ENCODE results near the gene EWSR1.
A peak's percentile ranks its signal among the peaks of the same experiment; 100 is the strongest.

Gene EWSR1

DNA sequence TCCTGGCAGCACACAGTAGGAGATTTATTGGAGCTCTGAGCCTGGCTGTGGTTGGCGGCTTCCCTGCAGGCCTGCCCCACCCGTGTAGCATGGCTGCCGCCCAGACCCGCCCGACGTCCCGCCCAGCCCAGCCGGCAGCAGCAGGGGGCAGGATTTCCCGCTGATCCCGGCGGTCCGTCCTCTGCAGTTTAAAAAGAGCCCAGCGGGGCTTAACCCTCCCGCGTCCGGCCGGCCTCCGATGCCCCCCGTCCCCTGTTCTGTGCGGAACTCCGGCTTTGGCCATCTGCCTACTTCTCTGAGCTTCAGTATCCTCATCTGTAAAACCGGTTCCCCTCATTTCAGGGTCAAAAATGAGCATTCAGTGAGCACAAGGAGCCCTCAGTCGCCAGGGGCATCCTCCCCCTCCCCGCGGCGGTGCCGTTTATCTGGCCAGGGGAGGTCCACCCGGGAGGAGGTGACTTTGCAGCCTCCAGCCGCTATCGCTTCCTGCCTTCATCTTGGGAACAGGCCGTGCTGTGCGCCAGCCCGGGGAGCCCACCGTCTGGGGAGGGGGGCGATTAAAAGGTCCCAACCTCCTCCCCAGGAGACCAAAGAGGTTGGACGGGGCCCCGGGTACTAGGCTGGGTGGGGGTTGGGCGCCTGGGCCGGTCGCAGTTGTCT, 38.2 kb downstream of the EWSR1 start, which contains the start of gene GAS2L1:
Gene GAS2L1 (plus strand): TSS at position 476 of the 660 bp plus-strand sequence. CDS start 1,456 bp downstream, outside the sequence.
- peak; percentile 13 for DNase-seq (ENCODE audit: low read depth)

DNA sequence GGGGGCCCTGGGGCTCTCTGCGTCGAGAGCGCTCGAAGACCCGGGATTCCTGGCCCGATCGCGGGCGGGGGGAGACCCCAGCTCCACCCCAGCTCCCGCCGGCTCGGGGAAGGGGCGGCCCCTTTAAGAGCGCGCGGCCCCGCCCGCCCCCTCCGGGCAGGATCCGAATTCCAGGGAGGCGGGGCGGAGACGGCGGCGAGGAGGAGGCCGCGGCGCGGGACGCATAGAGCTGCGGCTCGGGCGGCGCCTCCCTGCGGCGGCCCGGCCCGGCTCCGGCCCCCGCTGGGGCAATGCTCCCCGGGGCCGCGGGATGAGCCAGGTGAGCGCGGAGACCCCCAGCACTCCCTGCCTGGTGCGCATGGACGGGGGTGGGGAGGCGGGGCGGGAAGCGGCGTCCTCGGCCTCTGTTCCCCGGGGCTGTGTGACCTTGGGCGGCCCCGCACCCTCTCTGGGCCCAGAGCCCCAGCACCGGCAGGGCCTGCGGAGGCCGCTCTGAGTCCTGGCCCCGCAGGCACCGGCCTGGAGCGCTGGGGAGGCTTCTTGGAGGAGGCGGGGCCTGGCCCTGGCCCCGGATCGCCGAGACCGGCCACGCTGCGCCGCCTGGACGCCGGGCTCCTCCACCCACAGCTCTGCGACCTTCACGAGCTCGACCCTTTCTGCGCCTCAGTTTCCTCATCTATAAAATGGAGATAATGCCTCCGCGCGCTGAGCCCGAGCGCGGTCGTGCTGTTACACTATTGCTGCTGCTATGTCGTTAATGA, 38.9 kb downstream of the EWSR1 start:
- no peak for DNase-seq (ENCODE audit: low read depth)

DNA sequence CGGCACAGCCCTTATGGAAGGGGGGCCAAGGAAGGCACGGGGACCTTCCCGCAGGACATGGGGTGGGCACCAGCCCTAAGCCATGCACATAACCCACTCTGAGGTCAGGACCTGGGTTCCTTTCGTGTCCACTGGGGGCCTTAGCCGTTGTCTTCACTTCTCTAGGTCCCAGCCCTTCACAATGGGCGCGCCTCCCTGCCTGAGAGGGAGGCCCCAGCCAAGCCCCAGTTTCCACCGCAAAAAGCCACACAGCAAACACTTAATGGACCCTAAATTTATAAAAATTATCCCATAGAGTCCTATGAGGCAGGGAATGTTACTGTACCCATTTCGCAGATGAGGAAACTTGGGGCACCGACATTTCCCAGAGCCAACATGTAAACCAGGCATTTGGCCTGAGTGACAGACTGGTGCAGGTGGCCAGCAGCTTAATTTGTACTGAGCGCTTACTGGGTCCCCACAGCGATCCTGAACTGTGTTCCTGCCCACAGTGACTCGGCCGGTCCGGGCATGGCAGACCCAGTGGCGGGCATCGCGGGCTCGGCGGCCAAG, 39.6 kb downstream of the EWSR1 start:
- no peak for DNase-seq (ENCODE audit: low read depth)

DNA sequence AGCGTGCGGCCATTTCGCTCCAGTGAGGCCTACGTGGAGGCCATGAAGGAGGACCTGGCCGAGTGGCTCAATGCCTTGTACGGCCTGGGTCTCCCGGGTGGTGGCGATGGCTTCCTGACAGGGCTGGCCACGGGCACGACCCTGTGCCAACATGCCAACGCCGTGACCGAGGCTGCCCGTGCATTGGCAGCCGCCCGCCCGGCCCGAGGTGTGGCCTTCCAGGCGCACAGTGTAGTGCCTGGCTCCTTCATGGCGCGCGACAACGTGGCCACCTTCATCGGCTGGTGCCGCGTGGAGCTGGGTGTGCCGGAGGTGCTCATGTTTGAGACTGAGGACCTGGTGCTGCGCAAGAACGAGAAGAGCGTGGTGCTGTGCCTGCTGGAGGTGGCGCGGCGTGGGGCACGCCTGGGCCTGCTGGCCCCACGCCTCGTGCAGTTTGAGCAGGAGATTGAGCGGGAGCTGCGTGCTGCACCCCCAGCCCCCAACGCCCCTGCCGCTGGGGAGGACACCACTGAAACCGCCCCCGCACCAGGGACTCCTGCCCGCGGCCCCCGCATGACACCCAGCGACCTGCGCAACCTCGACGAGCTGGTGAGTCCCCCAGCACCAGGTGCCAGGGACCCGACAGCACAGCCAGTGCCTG, 40.2 kb downstream of the EWSR1 start:
- no peak for DNase-seq (ENCODE audit: low read depth)

DNA sequence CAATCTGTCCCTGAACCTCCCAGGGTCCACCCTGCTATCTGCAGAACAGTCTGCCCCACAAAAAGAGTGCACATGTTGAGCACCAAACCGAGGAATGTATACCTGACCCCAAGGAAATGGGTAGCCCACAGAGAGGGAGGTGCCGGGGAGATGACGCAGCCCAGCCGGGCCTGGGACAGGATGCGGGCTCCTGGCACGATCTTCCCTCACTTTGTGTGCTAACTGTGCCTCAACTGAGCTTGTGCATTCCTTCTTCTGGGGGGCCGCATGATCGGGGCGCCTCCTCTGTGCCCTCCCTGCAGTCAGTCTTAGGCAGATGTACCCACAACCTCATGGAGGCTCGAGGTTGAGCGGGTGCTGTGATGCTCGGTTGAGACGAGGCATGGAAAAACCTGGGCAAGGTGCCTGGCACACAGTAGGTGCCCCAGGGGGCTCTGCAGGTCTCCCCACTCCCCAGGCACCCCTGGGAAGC, 40.8 kb downstream of the EWSR1 start:
- DNase-seq (ENCODE audit: low read depth) = no peak

DNA sequence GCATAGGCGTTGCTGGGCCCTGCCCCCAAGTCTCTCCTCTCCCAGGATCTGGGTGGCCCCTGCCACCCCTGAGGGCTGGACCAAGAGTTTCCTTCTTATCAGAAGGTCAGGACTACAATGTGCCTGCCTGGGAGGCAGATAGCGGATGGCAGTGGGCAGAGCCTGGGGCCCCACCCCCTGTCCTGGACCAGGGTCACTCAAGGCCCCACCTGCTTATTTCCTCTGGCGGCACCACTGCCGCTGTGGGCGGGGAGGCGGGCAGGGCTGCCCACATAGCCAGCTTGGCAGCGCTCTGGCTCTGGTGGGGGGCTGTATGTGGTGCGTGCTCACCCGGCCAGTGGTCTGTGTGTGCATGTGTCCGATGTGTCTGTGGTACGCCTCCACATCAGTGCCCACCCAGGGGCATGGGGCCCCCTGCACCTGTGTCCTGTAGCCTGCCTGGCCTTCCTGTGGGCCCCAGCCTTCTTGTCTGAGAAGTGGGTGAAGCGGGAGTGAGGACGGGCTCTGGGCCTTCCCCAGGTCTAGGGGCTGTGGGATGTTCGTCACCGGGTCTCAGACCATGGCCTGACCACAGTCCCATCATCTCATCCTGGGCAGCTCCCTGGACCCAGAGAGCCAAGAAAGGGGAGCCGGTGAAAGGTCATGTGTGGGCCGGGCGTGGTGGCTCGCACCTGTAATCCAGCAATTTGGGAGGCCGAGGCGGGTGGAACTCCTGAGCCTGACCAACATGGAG, 41.4 kb downstream of the EWSR1 start:
- DNase-seq (ENCODE audit: low read depth) = no peak

DNA sequence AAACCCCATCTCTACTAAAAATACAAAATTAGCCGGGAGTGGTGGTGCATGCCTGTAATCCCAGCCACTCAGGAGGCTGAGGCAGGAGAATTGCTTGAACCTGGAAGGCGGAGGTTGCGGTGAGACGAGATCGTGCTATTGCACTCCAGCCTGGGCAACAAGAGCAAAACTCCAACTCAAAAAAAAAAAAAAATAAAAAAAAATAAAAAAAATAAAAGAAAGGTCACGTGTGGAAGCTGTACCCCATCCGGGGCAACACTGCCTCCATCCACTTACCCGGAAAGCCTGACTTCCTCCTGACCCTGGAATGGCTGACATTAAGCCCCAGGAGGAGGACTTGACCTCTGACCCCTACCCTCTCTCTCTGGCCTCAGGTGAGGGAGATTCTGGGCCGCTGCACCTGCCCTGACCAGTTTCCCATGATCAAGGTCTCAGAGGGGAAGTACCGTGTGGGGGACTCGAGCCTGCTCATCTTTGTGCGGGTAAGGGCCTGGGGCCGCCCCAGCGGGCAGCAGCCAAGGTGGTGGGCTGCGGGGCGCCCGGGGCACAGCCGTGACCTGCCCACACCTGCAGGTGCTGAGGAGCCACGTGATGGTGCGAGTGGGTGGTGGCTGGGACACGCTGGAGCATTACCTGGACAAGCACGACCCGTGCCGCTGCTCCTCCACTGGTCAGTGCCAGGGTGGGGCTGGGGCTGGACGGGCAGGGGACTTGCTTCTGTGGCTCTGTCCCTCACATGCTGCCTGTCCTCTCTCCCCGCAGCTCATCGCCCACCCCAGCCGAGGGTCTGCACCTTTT, 42.2 kb downstream of the EWSR1 start:
- no peak for DNase-seq (ENCODE audit: low read depth)

DNA sequence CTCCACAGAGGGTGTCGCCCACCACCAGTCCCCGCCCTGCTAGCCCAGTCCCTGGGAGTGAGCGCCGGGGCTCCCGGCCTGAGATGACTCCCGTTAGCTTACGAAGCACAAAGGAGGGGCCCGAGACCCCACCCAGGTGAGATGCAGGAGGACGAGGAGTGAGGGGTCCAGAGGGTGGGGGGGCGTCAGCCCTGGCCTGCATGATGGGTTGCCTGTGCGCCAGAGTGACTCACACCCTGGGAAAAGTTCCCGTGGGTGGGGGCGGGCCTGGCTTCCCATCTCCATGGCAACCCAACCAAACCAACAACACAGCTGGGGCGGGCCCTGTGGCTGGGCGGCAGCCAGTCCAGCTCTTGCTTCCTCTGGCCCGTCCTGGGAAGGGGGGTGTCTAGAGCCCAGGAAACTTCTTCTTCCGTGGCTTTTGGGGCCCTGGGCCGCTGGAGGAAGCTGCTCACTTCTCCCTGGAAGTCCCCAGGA, 42.8 kb downstream of the EWSR1 start:
- peak; percentile 45 for DNase-seq (ENCODE audit: low read depth)

DNA sequence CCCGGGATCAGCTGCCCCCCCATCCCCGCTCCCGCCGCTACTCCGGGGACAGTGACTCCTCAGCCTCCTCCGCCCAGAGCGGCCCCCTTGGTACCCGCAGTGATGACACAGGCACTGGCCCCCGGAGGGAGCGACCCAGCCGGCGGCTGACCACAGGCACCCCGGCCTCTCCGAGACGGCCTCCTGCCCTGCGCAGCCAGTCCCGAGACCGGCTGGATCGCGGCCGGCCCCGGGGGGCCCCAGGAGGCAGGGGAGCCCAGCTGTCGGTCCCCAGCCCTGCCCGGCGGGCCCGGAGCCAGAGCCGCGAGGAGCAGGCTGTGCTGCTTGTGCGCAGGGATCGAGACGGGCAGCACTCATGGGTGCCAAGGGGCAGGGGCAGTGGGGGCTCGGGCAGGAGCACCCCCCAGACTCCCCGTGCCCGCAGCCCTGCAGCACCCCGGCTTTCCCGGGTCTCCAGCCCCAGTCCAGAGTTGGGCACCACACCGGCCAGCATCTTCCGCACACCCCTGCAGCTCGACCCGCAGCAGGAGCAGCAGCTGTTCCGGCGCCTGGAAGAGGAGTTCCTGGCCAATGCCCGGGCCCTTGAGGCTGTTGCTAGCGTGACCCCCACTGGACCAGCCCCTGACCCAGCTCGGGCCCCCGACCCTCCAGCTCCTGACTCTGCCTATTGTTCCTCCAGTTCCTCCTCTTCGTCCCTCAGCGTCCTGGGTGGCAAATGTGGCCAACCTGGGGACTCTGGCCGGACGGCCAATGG, 43.6 kb downstream of the EWSR1 start:
- DNase-seq (ENCODE audit: low read depth) = no peak

DNA sequence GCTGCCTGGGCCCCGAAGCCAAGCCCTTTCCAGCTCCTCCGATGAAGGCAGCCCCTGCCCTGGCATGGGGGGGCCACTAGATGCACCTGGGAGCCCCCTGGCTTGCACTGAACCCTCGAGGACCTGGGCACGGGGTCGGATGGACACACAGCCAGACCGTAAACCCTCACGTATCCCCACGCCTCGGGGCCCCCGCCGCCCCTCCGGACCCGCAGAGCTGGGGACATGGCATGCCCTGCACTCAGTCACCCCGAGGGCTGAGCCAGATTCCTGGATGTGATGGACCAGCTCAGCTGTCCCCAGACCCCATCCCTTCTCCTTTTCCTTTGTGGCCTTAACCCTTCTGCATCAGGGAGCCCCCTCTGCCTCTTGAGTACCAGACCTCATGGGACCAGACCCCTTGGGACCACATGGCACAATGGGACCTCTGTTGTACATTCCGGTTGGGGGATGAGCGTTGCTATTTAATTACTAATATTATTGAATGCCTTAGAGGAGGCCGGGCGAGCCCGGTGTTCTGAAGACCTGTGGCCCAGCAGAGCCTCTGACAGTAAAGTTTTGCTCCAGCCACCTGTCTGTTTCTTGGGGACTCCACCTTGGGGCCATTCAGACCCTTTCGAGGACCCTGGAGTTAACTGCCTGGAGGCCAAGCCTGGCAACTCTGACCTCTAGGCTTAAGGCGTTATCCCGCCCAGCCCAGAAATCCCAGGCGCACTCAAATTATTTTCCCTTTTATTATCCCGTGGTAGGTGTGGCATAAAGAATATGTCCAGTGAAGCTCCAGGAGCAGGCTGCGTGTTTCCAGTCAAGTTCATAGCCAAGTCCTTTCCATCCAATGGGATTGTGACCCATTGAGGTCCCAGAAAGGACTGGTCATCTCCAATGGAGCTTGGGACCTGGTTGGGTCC, 44.4 kb downstream of the EWSR1 start:
- DNase-seq (ENCODE audit: low read depth) = no peak

DNA sequence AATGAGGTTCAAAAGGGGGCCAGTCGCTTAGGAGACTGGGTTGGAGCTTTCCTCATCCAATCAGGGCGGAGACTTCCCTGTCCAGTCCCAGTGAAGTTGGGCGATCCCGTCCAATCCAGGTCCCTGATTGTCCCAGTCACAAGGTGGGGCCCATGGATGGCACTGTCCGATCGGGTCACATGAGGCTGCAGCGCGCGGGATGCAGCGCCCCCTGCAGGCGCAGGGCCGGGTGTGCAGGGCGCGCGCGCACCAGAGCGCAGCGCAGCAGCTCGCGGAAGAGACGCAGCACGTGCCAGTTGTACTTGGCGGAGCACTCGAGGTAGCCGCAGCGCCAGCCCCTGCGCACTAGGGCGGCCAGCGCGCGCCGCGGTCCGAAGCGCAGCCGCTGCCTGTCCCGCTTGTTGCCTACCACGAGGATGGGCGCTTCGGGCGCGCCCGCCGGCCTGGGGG, 45.1 kb downstream of the EWSR1 start:
- DNase-seq (ENCODE audit: low read depth) = no peak

DNA sequence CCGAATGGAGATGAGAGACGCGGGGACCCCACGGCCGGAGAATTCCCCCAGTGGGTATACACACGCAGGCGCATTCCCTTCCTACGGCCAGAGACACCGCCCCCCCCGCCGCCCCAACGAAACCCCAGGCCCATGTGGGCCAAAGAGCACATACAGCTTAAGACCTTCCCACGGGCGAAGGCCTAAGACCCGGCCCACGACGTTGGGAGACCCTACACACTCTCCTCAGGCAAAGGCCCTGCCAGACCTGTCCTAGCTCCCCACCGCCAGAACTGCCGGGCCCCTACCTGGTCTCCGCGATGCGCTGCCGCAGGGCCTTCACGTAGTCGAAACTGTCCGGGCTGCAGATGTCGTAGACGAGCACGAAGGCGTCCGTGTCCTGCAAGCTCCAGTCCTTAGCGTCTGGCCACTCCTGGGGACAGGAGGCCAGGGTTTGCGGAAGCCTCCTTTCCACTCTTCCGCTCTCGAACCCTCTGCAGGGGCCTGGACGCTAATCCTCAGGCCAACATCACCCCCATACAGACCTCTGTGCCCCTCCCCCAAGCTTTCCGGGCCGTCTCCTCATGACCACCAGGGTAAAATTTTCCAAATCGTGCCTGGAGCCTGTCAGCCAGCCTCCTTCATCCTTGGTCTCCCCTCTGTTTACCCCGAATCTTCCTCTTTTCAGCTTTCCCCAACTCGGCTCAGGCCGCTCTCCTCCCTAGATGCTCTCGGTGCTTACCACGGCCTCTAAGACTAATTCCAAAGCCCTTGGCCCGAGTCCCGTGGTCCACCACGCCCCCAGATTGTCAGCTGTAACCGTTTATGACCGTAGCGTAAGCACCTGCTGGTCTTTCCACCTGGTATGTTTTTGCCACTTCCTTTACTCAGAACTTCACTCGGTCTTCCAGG, 45.8 kb downstream of the EWSR1 start:
- DNase-seq (ENCODE audit: low read depth) = no peak

DNA sequence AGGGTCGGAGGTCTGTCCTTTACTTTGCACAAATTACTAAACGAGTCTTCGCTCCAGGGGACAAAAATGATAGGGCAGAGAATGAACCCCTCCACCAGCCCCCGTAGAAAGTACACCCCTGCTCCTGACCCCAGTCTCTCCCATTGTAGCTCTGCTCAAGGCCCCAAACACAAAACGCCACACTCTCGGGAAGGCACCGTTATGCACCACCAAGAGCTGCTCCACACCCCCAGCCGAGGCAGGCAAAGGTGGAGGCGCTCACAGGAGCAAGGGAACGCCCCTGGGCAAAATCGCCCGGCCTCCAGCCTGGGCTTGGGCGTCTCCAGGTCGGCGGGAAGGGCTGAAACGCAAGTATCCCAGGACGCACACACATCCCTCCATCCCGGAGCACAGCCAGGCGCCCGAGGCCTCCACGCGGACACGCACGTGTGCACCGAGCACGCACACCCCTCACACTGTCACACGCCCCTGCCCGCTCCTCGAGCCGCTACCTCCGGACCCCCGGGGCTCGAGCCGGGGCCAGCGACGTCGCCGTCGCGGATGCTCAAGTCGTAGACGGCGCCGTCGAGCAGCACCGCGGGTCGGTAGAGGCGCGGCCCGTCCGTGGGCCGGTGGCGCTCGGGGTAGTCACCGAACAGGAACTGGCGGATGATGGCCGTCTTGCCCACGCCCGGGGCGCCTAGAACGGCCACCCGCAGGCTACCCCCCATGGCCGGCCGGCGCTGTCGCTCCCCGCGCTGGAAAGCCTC, 46.6 kb downstream of the EWSR1 start:
- DNase-seq (ENCODE audit: low read depth) = no peak

DNA sequence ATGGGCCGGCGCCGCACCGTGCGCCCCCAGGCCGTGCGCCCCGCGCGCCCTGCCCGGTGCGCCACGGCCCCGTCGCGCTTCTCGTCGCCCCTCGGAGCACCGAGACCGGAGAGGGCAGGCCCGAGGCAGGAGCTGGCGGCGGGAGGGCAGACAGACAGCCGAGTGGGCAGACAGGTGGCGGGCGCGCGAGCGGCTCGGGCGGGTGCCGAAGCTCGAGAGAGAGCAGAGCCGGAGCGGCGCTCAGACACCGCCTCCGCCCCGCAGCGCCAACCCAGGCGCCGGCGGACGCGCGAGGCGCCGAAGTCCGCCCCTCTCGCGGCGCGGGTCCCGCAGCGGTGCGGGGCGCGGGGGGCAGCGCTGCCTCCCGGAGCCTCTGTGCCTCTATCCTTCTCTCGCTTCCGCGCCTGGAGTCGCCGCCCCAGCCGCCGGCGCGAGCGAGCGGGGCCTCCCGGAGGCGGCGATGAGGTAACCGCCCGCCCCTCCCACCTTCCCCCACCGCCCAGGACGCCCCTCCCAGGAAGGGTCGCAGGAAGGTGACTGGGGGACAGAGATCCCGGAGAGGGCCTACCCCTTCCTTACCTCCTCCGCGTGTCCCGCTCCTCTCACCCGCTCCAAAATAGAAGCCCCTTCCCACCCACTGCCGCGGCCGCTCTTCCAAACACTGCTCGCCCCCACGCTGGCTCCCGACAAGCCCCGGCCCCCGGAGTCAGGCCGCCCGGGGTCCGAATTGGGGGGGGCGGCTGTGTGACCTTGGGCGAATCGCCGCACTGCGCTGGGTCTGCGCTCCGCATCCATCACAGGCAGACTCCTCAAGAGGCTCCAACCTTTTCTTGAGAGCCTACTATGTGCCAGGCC, 47.4 kb downstream of the EWSR1 start, which contains the start of gene RASL10A:
Gene RASL10A (minus strand): TSS at position 412 of the 855 bp plus-strand sequence. CDS start 451 bp downstream, outside the sequence.
- DNase-seq (ENCODE audit: low read depth) = no peak

DNA sequence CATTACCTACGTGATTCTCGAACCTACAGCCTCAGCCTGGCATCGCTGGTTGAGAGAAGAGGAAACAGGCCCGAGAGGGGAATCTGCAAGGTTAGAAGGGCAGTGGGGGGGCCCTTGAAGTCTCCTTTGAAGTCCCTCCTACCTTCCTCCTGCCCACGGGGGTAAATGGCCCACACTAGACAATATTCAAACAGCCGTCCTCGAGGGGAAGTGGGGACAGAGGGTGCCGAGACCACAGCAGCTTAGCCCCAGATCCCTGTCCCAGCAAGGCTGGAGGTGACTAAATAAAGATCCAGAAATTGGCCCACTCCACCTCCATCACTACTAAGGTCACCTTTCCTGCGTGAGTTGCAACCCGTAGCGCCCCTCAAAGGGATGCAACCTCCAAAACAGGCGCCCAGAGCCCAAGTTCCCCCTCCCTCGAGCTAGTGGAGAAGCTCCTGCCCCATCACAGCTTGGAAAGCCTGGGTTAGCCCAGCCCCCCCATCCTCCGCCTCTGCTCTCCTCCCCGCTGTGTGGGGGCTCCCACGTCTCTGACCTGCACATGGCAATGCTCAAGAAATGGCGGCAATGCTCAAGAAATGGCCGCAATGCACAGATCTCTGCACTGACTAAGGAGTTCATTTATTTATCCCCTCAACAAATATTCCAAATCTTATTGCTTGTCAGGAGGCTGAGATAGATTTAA, 48.2 kb downstream of the EWSR1 start:
- DNase-seq (ENCODE audit: low read depth) = no peak

All from stimulated activated CD4-positive, alpha-beta T cell treated with anti-CD3 and anti-CD28 coated beads, Interleukin-2, amount 100 ng/mL, for 4 hours (primary cell).